ENCODE data around the gene PHF21B.

GRCh38 chr22:45023431-45023830, 13.6 kb upstream of the PHF21B start:
- TF ChIP-seq CTCF (IDR thresholded peaks at IDR 0.05) (no peak), POLR2A (IDR thresholded peaks at IDR 0.05) (no peak)

Measured in sigmoid colon (tissue), 3 donors.